ENCODE measurements around the gene CHRNA4. TPM values are rescaled to one million over a fixed set of nuclear protein-coding genes. Genes with fewer than 3 reads are reported as not detected.

The CHRNA4 gene
- total RNA-seq, 1 experiment from 2014 or later: 2.4 TPM

DNA sequence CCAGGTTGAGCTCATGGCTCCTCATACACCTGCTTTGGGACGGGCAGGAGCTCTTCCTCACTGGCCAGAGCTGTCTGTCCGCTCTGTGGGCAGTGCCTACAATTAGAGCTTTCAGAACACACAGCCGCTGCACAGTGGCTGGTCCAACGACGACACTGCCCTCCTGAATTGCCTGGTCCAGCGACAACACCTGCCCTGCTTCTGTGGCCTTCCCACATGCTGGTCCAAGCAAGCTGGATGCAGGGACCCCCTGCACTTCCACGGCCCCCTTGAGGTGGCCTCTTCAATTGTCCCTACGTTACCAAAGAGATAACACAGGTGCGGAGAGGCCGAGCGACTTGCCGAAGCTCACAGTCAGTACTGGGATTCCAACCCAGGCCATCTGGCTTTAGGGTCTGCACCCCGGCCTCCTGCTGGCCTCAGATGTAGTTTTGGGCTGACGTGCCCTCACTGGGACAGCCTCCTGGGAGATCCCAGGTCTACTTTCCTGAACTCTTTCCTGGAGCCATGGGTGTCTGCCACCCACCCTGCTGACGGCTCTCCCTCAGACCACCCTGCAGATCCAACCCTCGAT, 1.4 kb upstream of the CHRNA4 start:
- no peak overlapping the region for H3K27ac ChIP-seq (ENCODE audit: low read length)
- no peak for DNase-seq (ENCODE audit: low read depth, low spot score)
- H3K4me1 ChIP-seq (ENCODE audit: control insufficient read depth, insufficient read depth, low read length): peaks cover 6% of the 10 kb centered on the region
- no peaks in the 10 kb centered on the region for H3K27me3 ChIP-seq (ENCODE audit: control insufficient read depth, insufficient read depth, low read length)
- TF ChIP-seq SIN3A (IDR thresholded peaks at IDR 0.05; ENCODE audit: borderline replicate concordance, insufficient read depth, low read depth, low read length) (no peak), TCF7L2 (IDR thresholded peaks at IDR 0.05; ENCODE audit: low read depth, low read length) (no peak), POLR2AphosphoS5 (IDR thresholded peaks at IDR 0.05; ENCODE audit: low read depth, low read length) (no peak)
- TF ChIP-seq, protein P1, sequence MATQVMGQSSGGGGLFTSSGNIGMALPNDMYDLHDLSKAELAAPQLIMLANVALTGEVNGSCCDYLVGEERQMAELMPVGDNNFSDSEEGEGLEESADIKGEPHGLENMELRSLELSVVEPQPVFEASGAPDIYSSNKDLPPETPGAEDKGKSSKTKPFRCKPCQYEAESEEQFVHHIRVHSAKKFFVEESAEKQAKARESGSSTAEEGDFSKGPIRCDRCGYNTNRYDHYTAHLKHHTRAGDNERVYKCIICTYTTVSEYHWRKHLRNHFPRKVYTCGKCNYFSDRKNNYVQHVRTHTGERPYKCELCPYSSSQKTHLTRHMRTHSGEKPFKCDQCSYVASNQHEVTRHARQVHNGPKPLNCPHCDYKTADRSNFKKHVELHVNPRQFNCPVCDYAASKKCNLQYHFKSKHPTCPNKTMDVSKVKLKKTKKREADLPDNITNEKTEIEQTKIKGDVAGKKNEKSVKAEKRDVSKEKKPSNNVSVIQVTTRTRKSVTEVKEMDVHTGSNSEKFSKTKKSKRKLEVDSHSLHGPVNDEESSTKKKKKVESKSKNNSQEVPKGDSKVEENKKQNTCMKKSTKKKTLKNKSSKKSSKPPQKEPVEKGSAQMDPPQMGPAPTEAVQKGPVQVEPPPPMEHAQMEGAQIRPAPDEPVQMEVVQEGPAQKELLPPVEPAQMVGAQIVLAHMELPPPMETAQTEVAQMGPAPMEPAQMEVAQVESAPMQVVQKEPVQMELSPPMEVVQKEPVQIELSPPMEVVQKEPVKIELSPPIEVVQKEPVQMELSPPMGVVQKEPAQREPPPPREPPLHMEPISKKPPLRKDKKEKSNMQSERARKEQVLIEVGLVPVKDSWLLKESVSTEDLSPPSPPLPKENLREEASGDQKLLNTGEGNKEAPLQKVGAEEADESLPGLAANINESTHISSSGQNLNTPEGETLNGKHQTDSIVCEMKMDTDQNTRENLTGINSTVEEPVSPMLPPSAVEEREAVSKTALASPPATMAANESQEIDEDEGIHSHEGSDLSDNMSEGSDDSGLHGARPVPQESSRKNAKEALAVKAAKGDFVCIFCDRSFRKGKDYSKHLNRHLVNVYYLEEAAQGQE (IDR thresholded peaks at IDR 0.05; ENCODE audit: insufficient read depth in 1 of 2, low read depth in 2 of 2, low read length in 1 of 2): no peak
- TF ChIP-seq, protein P2, sequence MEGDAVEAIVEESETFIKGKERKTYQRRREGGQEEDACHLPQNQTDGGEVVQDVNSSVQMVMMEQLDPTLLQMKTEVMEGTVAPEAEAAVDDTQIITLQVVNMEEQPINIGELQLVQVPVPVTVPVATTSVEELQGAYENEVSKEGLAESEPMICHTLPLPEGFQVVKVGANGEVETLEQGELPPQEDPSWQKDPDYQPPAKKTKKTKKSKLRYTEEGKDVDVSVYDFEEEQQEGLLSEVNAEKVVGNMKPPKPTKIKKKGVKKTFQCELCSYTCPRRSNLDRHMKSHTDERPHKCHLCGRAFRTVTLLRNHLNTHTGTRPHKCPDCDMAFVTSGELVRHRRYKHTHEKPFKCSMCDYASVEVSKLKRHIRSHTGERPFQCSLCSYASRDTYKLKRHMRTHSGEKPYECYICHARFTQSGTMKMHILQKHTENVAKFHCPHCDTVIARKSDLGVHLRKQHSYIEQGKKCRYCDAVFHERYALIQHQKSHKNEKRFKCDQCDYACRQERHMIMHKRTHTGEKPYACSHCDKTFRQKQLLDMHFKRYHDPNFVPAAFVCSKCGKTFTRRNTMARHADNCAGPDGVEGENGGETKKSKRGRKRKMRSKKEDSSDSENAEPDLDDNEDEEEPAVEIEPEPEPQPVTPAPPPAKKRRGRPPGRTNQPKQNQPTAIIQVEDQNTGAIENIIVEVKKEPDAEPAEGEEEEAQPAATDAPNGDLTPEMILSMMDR (IDR thresholded peaks at IDR 0.05): no peak
- H3K4me3 ChIP-seq (ENCODE audit: low read depth in 2 of 2, low read length in 2 of 2): no peak overlapping the region
- intact Hi-C loops (cut with micrococcal nuclease; ENCODE audit: unreplicated experiment) (no loop called here), in situ Hi-C loops (cut with HindIII; ENCODE audit: low pct_unique_long_range_greater_than_20kb, low sequenced_read_pairs) (no loop called here)
- ChIA-PET CTCF (no interaction called here), POLR2A (no interaction called here)
- ATAC-seq: no peak
- H3K9me3 ChIP-seq (ENCODE audit: control insufficient read depth, insufficient read depth, low read depth, low read length): no peaks in the 10 kb centered on the region
- BruUV-seq (replicated peaks): no TSS peak
- H3K36me3 ChIP-seq (ENCODE audit: control insufficient read depth, insufficient read depth, low read length): no peaks in the 10 kb centered on the region

DNA sequence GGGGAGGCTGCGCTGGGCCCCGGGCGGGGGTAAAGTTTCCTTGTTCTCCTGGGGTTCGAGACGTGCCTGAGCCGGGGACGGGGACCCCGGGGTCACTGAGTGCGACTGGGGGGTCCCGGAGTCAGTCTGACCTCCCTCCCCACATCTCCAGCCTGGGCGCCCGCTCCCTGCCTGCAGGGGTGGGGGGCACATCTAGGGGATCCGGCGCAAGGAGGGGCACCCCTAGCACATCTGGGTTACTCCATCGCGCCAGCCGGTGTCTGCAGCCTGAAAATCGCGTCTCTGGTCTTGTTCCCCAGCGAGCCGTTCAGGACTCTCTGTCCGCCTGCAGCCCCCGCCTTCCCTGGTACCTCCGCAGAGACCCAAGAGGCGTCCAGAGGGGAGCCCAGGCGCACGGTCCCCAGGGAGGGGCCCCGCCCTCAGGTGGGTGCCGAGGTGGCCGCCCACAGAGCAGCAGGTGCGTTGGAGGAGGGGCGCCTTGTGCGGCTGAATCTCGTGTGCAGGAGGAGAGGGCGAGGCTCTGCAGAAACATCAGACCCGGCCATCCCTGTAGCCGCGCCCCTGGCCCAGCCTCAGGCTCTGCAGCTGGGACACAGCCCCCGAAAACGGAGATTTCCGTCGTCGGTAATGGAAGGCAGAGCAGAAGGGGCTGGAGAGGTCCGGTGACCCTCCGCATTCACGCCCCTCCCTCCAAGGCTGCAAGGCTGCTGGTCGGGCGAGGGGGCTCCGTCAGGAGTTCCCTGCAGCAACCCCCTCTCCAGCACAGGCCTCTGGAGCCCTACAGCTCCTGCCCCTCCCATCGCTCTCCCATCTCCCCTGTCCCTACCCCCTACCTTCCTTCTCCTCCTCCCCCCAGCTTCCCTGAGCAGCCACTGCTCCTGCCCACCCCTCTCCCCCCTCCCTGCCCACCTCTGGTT, 628 bp upstream of the CHRNA4 start:
- no peak for ATAC-seq
- H3K27me3 ChIP-seq (ENCODE audit: control insufficient read depth, insufficient read depth, low read length): no peaks in the 10 kb centered on the region
- ChIA-PET POLR2A (no interaction called here), CTCF (interaction anchor here (0.5 to 0.6 kb wide), 2 partner anchors 20 to 177 kb away, joined by 3 to 7 read pairs; no protein-coding TSS in a partner anchor)
- no peak overlapping the region for H3K4me3 ChIP-seq (ENCODE audit: low read depth in 2 of 2, low read length in 2 of 2)
- no peaks in the 10 kb centered on the region for H3K9me3 ChIP-seq (ENCODE audit: control insufficient read depth, insufficient read depth, low read depth, low read length)
- DNase-seq (ENCODE audit: low read depth, low spot score): no peak
- in situ Hi-C loops (cut with HindIII; ENCODE audit: low pct_unique_long_range_greater_than_20kb, low sequenced_read_pairs) (no loop called here), intact Hi-C loops (cut with micrococcal nuclease; ENCODE audit: unreplicated experiment) (no loop called here)
- H3K27ac ChIP-seq (ENCODE audit: low read length): no peak overlapping the region
- BruUV-seq (replicated peaks): no TSS peak
- H3K36me3 ChIP-seq (ENCODE audit: control insufficient read depth, insufficient read depth, low read length): no peaks in the 10 kb centered on the region
- TF ChIP-seq SIN3A (IDR thresholded peaks at IDR 0.05; ENCODE audit: borderline replicate concordance, insufficient read depth, low read depth, low read length) (no peak), POLR2AphosphoS5 (IDR thresholded peaks at IDR 0.05; ENCODE audit: low read depth, low read length) (no peak), TCF7L2 (IDR thresholded peaks at IDR 0.05; ENCODE audit: low read depth, low read length) (no peak)
- TF ChIP-seq, protein P1 (IDR thresholded peaks at IDR 0.05; ENCODE audit: insufficient read depth in 1 of 2, low read depth in 2 of 2, low read length in 1 of 2): no peak
- TF ChIP-seq, protein P2 (IDR thresholded peaks at IDR 0.05): no peak
- peaks cover 6% of the 10 kb centered on the region for H3K4me1 ChIP-seq (ENCODE audit: control insufficient read depth, insufficient read depth, low read length)
